GM12865 (cell line): Measurements from ENCODE around the gene GLP1R.
A peak's percentile ranks its signal among the peaks of the same experiment; 100 is the strongest.

Source experiments
- DNase-seq: peaks from one replicate; pipeline ENCODE4 v3.0.0; 2010; ENCODE audit warnings: low read depth
- H3K4me3 ChIP-seq: 2 replicates; pipeline ENCODE4 v1.5.1; 2011; ENCODE audit warnings: mild to moderate bottlenecking, low read depth, low read length, control low read depth
- TF ChIP-seq, protein P1 (sequence below): IDR thresholded peaks from 2 replicates; pipeline ENCODE4 v1.5.1; 2011; ENCODE audit warnings: low read length, control low read depth, low read depth, inconsistent platforms; ENCODE audit not compliant: insufficient read depth; ENCODE audit errors: missing control alignments

GLP1R gene

DNA sequence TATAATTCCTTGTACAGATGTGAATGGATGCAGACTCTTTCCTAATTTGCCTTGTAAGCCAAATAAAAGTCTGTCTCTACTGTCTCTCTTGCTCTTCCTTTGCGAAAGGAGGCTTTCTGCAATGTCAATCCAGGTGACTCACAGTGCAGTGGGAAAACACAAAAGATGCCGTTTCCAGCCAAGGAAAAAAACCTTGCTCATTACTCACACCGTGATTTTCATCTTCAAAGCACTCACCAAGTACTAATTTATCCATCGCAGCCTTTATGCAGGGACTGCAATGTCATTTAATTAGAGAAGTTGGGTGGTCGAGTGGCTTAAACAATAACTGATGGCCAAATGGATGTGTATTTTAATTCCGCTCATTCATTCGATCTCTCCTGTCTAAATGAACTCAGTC is 42.6 kb downstream of the GLP1R start:
- H3K4me3 ChIP-seq, result no peak overlapping the region
- DNase-seq, result no peak
- TF ChIP-seq, protein P1, sequence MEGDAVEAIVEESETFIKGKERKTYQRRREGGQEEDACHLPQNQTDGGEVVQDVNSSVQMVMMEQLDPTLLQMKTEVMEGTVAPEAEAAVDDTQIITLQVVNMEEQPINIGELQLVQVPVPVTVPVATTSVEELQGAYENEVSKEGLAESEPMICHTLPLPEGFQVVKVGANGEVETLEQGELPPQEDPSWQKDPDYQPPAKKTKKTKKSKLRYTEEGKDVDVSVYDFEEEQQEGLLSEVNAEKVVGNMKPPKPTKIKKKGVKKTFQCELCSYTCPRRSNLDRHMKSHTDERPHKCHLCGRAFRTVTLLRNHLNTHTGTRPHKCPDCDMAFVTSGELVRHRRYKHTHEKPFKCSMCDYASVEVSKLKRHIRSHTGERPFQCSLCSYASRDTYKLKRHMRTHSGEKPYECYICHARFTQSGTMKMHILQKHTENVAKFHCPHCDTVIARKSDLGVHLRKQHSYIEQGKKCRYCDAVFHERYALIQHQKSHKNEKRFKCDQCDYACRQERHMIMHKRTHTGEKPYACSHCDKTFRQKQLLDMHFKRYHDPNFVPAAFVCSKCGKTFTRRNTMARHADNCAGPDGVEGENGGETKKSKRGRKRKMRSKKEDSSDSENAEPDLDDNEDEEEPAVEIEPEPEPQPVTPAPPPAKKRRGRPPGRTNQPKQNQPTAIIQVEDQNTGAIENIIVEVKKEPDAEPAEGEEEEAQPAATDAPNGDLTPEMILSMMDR, result no peak

DNA sequence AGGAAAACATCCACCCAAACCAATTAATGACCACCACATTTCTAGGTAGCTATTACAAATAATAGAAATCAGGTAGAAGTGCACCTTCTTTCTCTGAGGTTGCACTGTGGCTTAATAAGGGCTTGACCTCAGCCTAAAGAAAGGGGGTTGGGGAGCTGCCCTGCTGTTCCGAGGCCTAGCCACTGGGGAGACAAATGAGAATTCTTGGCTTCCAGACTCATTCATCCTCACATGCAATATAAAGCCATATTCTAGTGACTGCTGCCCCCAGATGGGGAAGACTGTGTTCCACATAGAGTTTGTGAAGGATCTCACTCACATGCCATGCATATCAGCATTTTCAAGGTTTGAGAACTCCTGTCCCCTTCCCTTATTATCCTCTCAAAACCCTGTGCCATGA is 43.5 kb downstream of the GLP1R start:
- DNase-seq, result peak; percentile 29
- H3K4me3 ChIP-seq, result no peak overlapping the region
- TF ChIP-seq, protein P1, result peak; percentile 10

DNA sequence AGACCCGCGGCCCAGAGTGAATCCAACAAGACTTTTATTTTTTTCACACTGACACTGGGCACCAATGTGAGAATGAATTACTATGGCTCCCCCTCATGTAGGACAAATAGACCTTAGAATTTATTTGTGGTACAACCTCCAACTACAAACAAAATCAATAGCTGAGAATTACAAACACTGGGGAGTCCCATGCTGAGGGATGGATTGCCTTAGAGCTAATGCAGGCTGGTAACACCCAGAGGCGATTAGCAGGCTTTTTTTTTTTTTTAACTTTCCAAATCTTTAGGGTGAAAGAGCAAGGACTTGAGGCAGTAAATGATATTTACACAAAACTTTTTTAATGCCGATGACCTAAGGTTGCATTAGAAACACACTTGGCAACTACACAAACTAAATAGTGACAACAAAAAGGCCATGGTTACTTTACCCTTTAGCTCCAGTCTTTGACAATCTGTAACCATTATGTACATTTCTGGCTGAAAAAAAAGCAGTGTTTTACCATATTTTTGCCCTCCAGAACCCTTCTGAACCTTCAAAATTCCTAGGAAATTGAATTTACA is 44.6 kb downstream of the GLP1R start:
- TF ChIP-seq, protein P1, result no peak
- H3K4me3 ChIP-seq, result no peak overlapping the region
- DNase-seq, result no peak

DNA sequence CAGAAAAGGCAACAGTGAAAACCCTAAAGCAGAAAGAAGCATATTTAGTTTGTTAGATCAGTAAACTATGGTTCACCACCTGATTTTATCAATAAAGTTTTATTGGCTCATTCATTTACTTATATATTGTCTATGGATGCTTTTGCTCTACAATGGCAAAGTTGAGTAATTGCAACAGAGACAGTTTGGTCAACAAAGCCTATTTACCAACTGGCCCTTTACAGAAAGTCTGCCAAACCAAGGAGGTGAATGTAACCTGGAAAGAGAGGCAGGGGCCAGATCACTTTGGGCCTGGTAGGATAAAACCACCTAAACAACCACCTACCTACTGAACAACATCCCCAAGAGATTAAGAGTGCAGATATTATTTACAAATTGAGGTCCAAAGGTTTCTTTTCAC is 47.0 kb downstream of the GLP1R start:
- TF ChIP-seq, protein P1, result no peak
- H3K4me3 ChIP-seq, result no peak overlapping the region
- DNase-seq, result no peak

DNA sequence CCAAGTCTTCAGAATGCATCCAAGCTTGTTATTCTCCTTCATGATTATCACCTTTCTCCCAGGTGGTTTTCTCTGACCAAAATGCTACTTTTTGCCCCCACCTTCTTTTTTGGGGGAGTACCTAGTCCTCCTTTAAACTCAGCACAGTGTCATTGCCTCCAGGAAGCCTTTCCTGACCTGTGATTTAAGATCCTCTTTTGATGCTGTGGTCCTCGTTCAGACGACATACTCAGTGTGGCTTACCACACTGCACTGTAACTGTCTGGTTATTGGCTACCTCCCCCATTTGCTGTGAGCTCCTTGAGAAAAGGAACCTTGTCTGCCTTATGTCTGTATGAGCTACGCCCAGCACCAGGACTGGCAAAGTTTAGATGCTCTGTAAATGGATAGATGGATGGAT is 51.8 kb downstream of the GLP1R start:
- TF ChIP-seq, protein P1, result no peak
- DNase-seq, result no peak
- no peak overlapping the region for H3K4me3 ChIP-seq

DNA sequence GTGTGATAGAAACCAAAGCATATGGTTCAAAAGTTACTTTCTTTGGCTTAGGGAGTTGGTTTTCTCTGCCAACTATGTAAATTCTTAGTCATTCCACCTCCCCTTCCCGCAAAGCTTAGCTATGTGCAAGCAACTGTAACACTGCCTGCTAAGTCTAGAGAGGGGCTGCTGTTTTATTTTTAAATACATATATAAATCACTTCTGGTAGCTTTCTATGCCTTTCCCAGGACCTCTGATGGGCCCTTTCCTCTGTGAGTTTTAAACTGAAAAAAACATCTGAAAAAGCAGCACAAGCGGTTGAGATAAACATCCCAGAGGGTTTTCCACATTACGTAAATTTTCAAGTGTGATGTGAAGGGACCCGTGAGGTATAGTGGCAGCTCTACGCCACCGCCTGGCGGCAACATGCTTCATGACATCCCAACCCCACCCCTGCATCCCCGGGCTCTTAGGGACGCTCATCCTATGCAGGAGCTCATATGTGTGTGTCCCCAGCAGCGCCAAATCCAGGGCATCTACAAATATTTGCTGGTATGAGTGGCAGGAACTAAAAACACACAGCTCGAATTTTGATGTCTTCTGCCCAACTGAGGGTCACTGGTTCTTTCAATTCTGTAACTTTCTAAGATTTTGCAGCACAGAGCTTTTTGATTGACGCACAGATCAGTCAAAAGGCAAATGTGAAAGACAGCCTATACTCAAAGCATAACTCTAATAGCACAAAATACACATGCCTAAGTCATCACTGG is 53.7 kb downstream of the GLP1R start:
- TF ChIP-seq, protein P1, result peak; percentile 49
- DNase-seq, result peak; percentile 52

DNA sequence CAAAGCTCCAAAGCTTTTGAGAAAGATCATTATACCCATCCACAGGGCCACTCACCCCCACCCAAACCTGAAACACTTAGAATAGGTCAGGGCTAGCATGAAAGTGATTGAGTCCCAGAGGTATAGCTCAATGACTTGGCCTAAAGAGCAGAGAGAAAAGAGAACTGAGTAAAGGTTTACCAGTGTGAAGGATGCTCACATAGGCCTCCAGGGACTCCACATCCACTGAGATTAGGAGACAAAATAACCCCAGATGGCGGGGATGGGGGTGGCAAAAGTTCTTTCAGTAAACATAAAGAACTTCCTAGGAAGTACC is 54.2 kb downstream of the GLP1R start:
- DNase-seq, result peak; percentile 40

More for the DNA sequence above, 53.7 kb downstream of the GLP1R start:
- no peak overlapping the region for H3K4me3 ChIP-seq

More for the DNA sequence above, 54.2 kb downstream of the GLP1R start:
- H3K4me3 ChIP-seq, result no peak overlapping the region
- TF ChIP-seq, protein P1, result no peak
